ENCODE measurements around the gene SIM2. TPM values are rescaled to one million over a fixed set of nuclear protein-coding genes. Genes with fewer than 3 reads are reported as not detected.

SIM2 gene
- total and polyA plus RNA-seq, 2 of the 13 experiments (the other 11 are each of a cell fraction or from before 2014, with no cell fraction given): 0.36 to 0.53 TPM

DNA sequence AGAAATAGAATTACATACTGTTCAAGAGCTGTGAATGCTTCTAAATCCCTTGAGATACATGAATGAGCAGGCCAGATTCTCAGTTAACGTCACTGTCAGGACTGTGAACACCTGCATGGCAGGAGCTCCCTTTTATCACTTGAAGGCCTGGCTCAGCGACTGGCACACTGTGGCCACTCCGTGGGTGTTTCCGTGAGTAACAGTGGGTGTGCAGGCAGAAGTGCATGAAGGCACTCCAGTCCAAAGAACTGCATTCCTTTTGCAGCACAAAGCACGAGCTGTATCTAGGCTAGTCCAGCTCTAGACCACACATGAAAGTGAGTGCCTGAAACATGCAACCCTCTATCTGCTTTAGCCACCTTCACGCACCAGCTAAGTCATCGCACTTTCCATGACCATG, 9.6 kb upstream of the SIM2 start:
- no peaks in the 10 kb centered on the region for H3K36me3 ChIP-seq (replicated peaks in 1 of 2; ENCODE audit: control insufficient read depth in 1 of 2, insufficient read depth in 2 of 2, low read length in 2 of 2)
- CTCF ChIA-PET (ENCODE audit: low intra/inter-chr PET ratio, low total read pairs): no interaction called here
- intact Hi-C loops (cut with micrococcal nuclease; ENCODE audit: unreplicated experiment): no loop called here

GRCh38 chr21:36690628-36691554, 8.0 kb upstream of the SIM2 start:
- intact Hi-C loops (cut with micrococcal nuclease; ENCODE audit: unreplicated experiment) (no loop called here), in situ Hi-C loops (cut with HindIII; ENCODE audit: extremely low pct_ligation_motif_present, low pct_unique_long_range_greater_than_20kb) (no loop called here)
- ATAC-seq: no peak
- no peaks in the 10 kb centered on the region for H3K79me2 ChIP-seq (ENCODE audit: insufficient read depth, low read length)
- no peak for DNase-seq (ENCODE audit: low spot score)
- H3K9ac ChIP-seq (ENCODE audit: insufficient read depth, low read depth, low read length): no peak overlapping the region
- H3K36me3 ChIP-seq (replicated peaks in 1 of 2; ENCODE audit: control insufficient read depth in 1 of 2, insufficient read depth in 2 of 2, low read length in 2 of 2): no peaks in the 10 kb centered on the region
- H4K20me1 ChIP-seq (ENCODE audit: insufficient read depth, low read length): 0 out of 2 replicates have a peak, but pooled peaks cover 2% of the 10 kb centered on the region
- no TSS peak for BruUV-seq (replicated peaks)
- no peak overlapping the region for H2AFZ ChIP-seq (ENCODE audit: low read length)
- CTCF ChIA-PET (ENCODE audit: low intra/inter-chr PET ratio, low total read pairs): no interaction called here
- no peak for FAIRE-seq
- no peak overlapping the region for H3K4me2 ChIP-seq (ENCODE audit: low read depth, low read length)
- H3K9me3 ChIP-seq (ENCODE audit: low read length): no peaks in the 10 kb centered on the region
- peaks cover 5 to 83% of the 10 kb centered on the region in 2 experiments for H3K27me3 ChIP-seq (ENCODE audit: control insufficient read depth in 1 of 2, insufficient read depth in 2 of 2, low read length in 2 of 2)
- 15% methylated on average over 12 of the region's 12 CpGs for WGBS (ENCODE audit: low lambda C conversion rate)
- H3K27ac ChIP-seq (ENCODE audit: extremely low read length, insufficient read depth, low read length): no peak overlapping the region
- no peak overlapping the region for H3K4me3 ChIP-seq (replicated peaks in 1 of 3; ENCODE audit: insufficient read depth in 1 of 3, low read depth in 2 of 3, low read length in 3 of 3)
- no peaks in the 10 kb centered on the region for H3K4me1 ChIP-seq (ENCODE audit: insufficient read depth, low read length)
- POLR2A ChIA-PET: no interaction called here
- no peak for TF ChIP-seq EZH2 (conservative IDR thresholded peaks at IDR 0.05; ENCODE audit: low read depth, low read length)
- TF ChIP-seq LCORL (IDR thresholded peaks at IDR 0.05): no peak
- no peak for TF ChIP-seq LCORL (CRISPR knock-in tag; IDR thresholded peaks at IDR 0.05)
- TF ChIP-seq SKIL (CRISPR knock-in tag; IDR thresholded peaks at IDR 0.05; ENCODE audit: borderline replicate concordance): no peak
- no peak for TF ChIP-seq KLF13 (CRISPR knock-in tag; IDR thresholded peaks at IDR 0.05)
- no peak for TF ChIP-seq ZNF230 (CRISPR knock-in tag; IDR thresholded peaks at IDR 0.05)
- no peak for TF ChIP-seq ZNF33B (CRISPR knock-in tag; IDR thresholded peaks at IDR 0.05)
- TF ChIP-seq SCMH1 (CRISPR knock-in tag; IDR thresholded peaks at IDR 0.05; ENCODE audit: borderline replicate concordance): no peak
- no peak for TF ChIP-seq FOSL1 (CRISPR knock-in tag; IDR thresholded peaks at IDR 0.05; ENCODE audit: borderline replicate concordance)

More for the DNA sequence above, 9.6 kb upstream of the SIM2 start:
- in situ Hi-C loops (cut with HindIII; ENCODE audit: extremely low pct_ligation_motif_present, low pct_unique_long_range_greater_than_20kb): no loop called here
- 33% methylated on average over 4 of the region's 7 CpGs for WGBS (ENCODE audit: low lambda C conversion rate)
- TF ChIP-seq MEF2D (CRISPR knock-in tag; IDR thresholded peaks at IDR 0.05): no peak
- no peak for TF ChIP-seq KLF9 (CRISPR knock-in tag; IDR thresholded peaks at IDR 0.05; ENCODE audit: low read depth)
- TF ChIP-seq MED8 (CRISPR knock-in tag; IDR thresholded peaks at IDR 0.05; ENCODE audit: insufficient replicate concordance): no peak
- TF ChIP-seq ZNF275 (CRISPR knock-in tag; IDR thresholded peaks at IDR 0.05; ENCODE audit: borderline replicate concordance): no peak
- no peak for TF ChIP-seq ARID2 (CRISPR knock-in tag; IDR thresholded peaks at IDR 0.05; ENCODE audit: borderline replicate concordance)
- TF ChIP-seq ZBTB38 (CRISPR knock-in tag; IDR thresholded peaks at IDR 0.05): no peak
- FAIRE-seq (no peak), ATAC-seq (no peak), DNase-seq (ENCODE audit: low spot score) (no peak)
- H2AFZ ChIP-seq (ENCODE audit: low read length): no peak overlapping the region
- no peak overlapping the region for H3K4me3 ChIP-seq (replicated peaks in 1 of 3; ENCODE audit: insufficient read depth in 1 of 3, low read depth in 2 of 3, low read length in 3 of 3)
- no TSS peak for BruUV-seq (replicated peaks)
- no peak overlapping the region for H3K4me2 ChIP-seq (ENCODE audit: low read depth, low read length)
- peaks cover 3 to 70% of the 10 kb centered on the region in 2 experiments for H3K27me3 ChIP-seq (ENCODE audit: control insufficient read depth in 1 of 2, insufficient read depth in 2 of 2, low read length in 2 of 2)
- no peaks in the 10 kb centered on the region for H3K9me3 ChIP-seq (ENCODE audit: low read length)
- no peak overlapping the region for H3K27ac ChIP-seq (ENCODE audit: extremely low read length, insufficient read depth, low read length)
- H3K4me1 ChIP-seq (ENCODE audit: insufficient read depth, low read length): no peaks in the 10 kb centered on the region
- no peaks in the 10 kb centered on the region for H3K79me2 ChIP-seq (ENCODE audit: insufficient read depth, low read length)
- POLR2A ChIA-PET: no interaction called here
- no peak overlapping the region for H3K9ac ChIP-seq (ENCODE audit: insufficient read depth, low read depth, low read length)
- 0 out of 2 replicates have a peak, but pooled peaks cover 2% of the 10 kb centered on the region for H4K20me1 ChIP-seq (ENCODE audit: insufficient read depth, low read length)

Measured in HepG2 (cell line).